Gastroesophageal sphincter (tissue), 4 donors: ENCODE data around the gene IL17A. TPM values are rescaled to one million over a fixed set of nuclear protein-coding genes. Genes with fewer than 3 reads are reported as not detected.

Source experiments
- ATAC-seq: fragments of 150-250 bp; one replicate; pipeline ENCODE4 v1.9.1; 2016; ENCODE audit warnings: mild to moderate bottlenecking, moderate library complexity
- H3K27ac ChIP-seq, 4 donors: fragments of 200-600 bp; sonication (generic) in 3 of 4; 1 replicate in 3 of 4; 2 replicates in 1 of 4; pipeline ENCODE4 v1.5.1; 2016 to 2019
- H3K27me3 ChIP-seq: fragments of 200-600 bp; sonication (generic); one replicate; pipeline ENCODE4 v1.5.1; 2019
- H3K36me3 ChIP-seq, 2 donors: fragments of 200-600 bp; sonication (generic); one replicate each; pipeline ENCODE4 v1.5.1; 2019; ENCODE audit warnings: control low read depth in 1 of 2
- H3K4me1 ChIP-seq, 3 donors: fragments of 200-600 bp; sonication (generic); 1 replicate in 2 of 3; 2 replicates in 1 of 3; pipeline ENCODE4 v1.5.1; 2016 to 2019; ENCODE audit warnings: control low read depth in 2 of 3
- H3K4me3 ChIP-seq, 2 donors: fragments of 200-600 bp; sonication (generic); one replicate each; pipeline ENCODE4 v1.5.1; 2019; ENCODE audit warnings: mild to moderate bottlenecking in 1 of 2, moderate library complexity in 1 of 2
- H3K9me3 ChIP-seq, 3 donors: fragments of 200-600 bp; sonication (generic); one replicate each; pipeline ENCODE4 v1.5.1; 2017 to 2019; ENCODE audit warnings: control low read depth in 2 of 3
- CTCF ChIP-seq, 4 experiments: fragments of 200-600 bp in 2 of 4; fragments of 450-650 bp in 2 of 4; sonication (generic) in 1 of 4; IDR thresholded peaks; one replicate each; pipeline ENCODE4 v1.5.1; 2017 to 2019; ENCODE audit warnings: antibody characterized with exemption in 4 of 4, mild to moderate bottlenecking in 2 of 4, moderate library complexity in 2 of 4
- EP300 ChIP-seq: sonication (generic); formaldehyde crosslinking; IDR thresholded peaks from one replicate; pipeline ENCODE4 v1.6.1; 2017; ENCODE audit warnings: antibody characterized with exemption, mild to moderate bottlenecking
- POLR2A ChIP-seq, 2 donors: fragments of 450-650 bp; IDR thresholded peaks; one replicate each; pipeline ENCODE4 v1.6.1; 2017; ENCODE audit warnings: antibody characterized with exemption in 2 of 2, mild to moderate bottlenecking in 2 of 2, moderate library complexity in 1 of 2
- POLR2AphosphoS5 ChIP-seq: sonication (generic); formaldehyde crosslinking; IDR thresholded peaks from one replicate; pipeline ENCODE4 v1.6.1; 2017; ENCODE audit warnings: antibody characterized with exemption
- WGBS, 2 donors: methylation state at CpG; one replicate each; pipeline ENCODE4 v1.1.5; 2018; ENCODE audit warnings: low coverage in 1 of 2; 5-methylcytosine and 5-hydroxymethylcytosine counted together
- total RNA-seq, 4 donors: library from RNA; depleted of rRNA; stranded (reverse); fragments of >200 nt; gene quantifications; one replicate each; pipeline ENCODE4 v1.1.0, GENCODE V29; 2016

Gene IL17A
- total RNA-seq, 4 donors from 2014 or later: not detected

- WGBS, 2 donors: 82 to 100% methylated on average over 3 of the region's 4 CpGs
- TF ChIP-seq POLR2A (IDR thresholded peaks at IDR 0.05) (no peak), POLR2AphosphoS5 (no peak), CTCF (IDR thresholded peaks at IDR 0.05) (no peak), EP300 (no peak)
- H3K4me1 ChIP-seq: peaks cover 3 to 17% (median 9%) of the 10 kb centered on the region in 3 donors
- ATAC-seq: no peak
- H3K27ac ChIP-seq: no peak overlapping the region
- no peaks in the 10 kb centered on the region for H3K9me3 ChIP-seq
- no peaks in the 10 kb centered on the region for H3K27me3 ChIP-seq
- no peaks in the 10 kb centered on the region for H3K36me3 ChIP-seq
- H3K4me3 ChIP-seq: no peak overlapping the region
Observed at GRCh38 chr6:52143551-52143950, 42.6 kb upstream of the IL17A start.

- no peak overlapping the region for H3K4me3 ChIP-seq
- H3K27ac ChIP-seq: no peak overlapping the region
- no peaks in the 10 kb centered on the region for H3K27me3 ChIP-seq
- no peaks in the 10 kb centered on the region for H3K36me3 ChIP-seq
- no peak for ATAC-seq
- TF ChIP-seq EP300: no peak
- TF ChIP-seq CTCF (IDR thresholded peaks at IDR 0.05): no peak
- TF ChIP-seq POLR2A (IDR thresholded peaks at IDR 0.05): no peak
- TF ChIP-seq POLR2AphosphoS5: no peak
- 85 to 88% methylated on average over 7 to 14 of the region's 14 CpGs for WGBS, 2 donors
- no peaks in the 10 kb centered on the region for H3K9me3 ChIP-seq
- peaks cover 3 to 12% (median 8%) of the 10 kb centered on the region in 3 donors for H3K4me1 ChIP-seq
Observed at GRCh38 chr6:52144196-52145076, 41.7 kb upstream of the IL17A start.

GRCh38 chr6:52146851-52147445 lies 39.2 kb upstream of the IL17A start:
- no peak for ATAC-seq
- no peaks in the 10 kb centered on the region for H3K4me1 ChIP-seq
- WGBS, 2 donors: 75 to 90% methylated on average over 2 to 3 of the region's 3 CpGs

GRCh38 chr6:52149076-52149475 lies 37.1 kb upstream of the IL17A start:
- ATAC-seq: no peak
- H3K9me3 ChIP-seq: no peaks in the 10 kb centered on the region
- no peak overlapping the region for H3K4me3 ChIP-seq
- H3K4me1 ChIP-seq: no peaks in the 10 kb centered on the region
- TF ChIP-seq POLR2AphosphoS5: no peak
- TF ChIP-seq CTCF (IDR thresholded peaks at IDR 0.05): no peak
- H3K27ac ChIP-seq: no peak overlapping the region
- no peaks in the 10 kb centered on the region for H3K36me3 ChIP-seq
- H3K27me3 ChIP-seq: no peaks in the 10 kb centered on the region

More at GRCh38 chr6:52146851-52147445, 39.2 kb upstream of the IL17A start:
- TF ChIP-seq POLR2AphosphoS5: no peak
- TF ChIP-seq EP300: no peak
- no peak for TF ChIP-seq CTCF (IDR thresholded peaks at IDR 0.05)
- TF ChIP-seq POLR2A (IDR thresholded peaks at IDR 0.05): no peak
- Histone ChIP-seq H3K4me3 (no peak overlapping the region), H3K9me3 (no peaks in the 10 kb centered on the region), H3K27ac (no peak overlapping the region), H3K36me3 (no peaks in the 10 kb centered on the region), H3K27me3 (no peaks in the 10 kb centered on the region)

- Histone ChIP-seq H3K36me3 (no peaks in the 10 kb centered on the region), H3K27ac (no peak overlapping the region), H3K4me1 (no peaks in the 10 kb centered on the region), H3K4me3 (no peak overlapping the region), H3K27me3 (no peaks in the 10 kb centered on the region), H3K9me3 (no peaks in the 10 kb centered on the region)
- 72 to 100% methylated on average over 2 of the region's 2 CpGs for WGBS, 2 donors
- ATAC-seq: no peak
- TF ChIP-seq POLR2AphosphoS5 (no peak), EP300 (no peak), CTCF (IDR thresholded peaks at IDR 0.05) (no peak), POLR2A (IDR thresholded peaks at IDR 0.05) (no peak)
Observed at GRCh38 chr6:52149949-52150348, 36.2 kb upstream of the IL17A start.
